Type B pancreatic cell (in vitro differentiated cells): Measurements from ENCODE around the gene DSCAM. TPM values are rescaled to one million over a fixed set of nuclear protein-coding genes. Genes with fewer than 3 reads are reported as not detected.

Source experiments
- DNase-seq: peaks from one replicate; pipeline ENCODE4 v3.0.0; 2021; ENCODE audit warnings: mixed read lengths; ENCODE audit not compliant: unreplicated experiment; ENCODE audit errors: extremely low spot score
- H3K27ac Mint-ChIP-seq: 2 replicates; pipeline ENCODE4 v1.8.0; 2021; ENCODE audit warnings: mild to moderate bottlenecking, mixed read lengths
- H3K27me3 Mint-ChIP-seq: 2 replicates; pipeline ENCODE4 v1.8.0; 2021; ENCODE audit warnings: mixed read lengths
- H3K36me3 Mint-ChIP-seq: 2 replicates; pipeline ENCODE4 v1.8.0; 2021; ENCODE audit warnings: mixed read lengths
- H3K4me1 Mint-ChIP-seq: one replicate; pipeline ENCODE4 v1.8.0; 2021; ENCODE audit warnings: mixed read lengths; ENCODE audit not compliant: unreplicated experiment
- H3K4me3 Mint-ChIP-seq: 2 replicates; pipeline ENCODE4 v1.8.0; 2021; ENCODE audit warnings: mild to moderate bottlenecking, mixed read lengths
- H3K9me3 Mint-ChIP-seq: 2 replicates; pipeline ENCODE4 v1.8.0; 2021; ENCODE audit warnings: mixed read lengths
- CTCF ChIP-seq: fragments of 200-600 bp; sonication (generic); conservative IDR thresholded peaks from 2 replicates; pipeline ENCODE4 v1.5.0; 2021; ENCODE audit warnings: antibody characterized with exemption, mild to moderate bottlenecking
- total RNA-seq: library from RNA; stranded (reverse); gene quantifications from 2 replicates; pipeline ENCODE4 v1.2.1, GENCODE V29; 2021; ENCODE audit warnings: low replicate concordance

Gene DSCAM
- total RNA-seq, 1 donor from 2014 or later: 1.4 TPM

GRCh38 chr21:40754466-40754865 lies 92.5 kb downstream of the DSCAM start:
- no peaks in the 10 kb centered on the region for H3K9me3 Mint-ChIP-seq
- H3K27ac Mint-ChIP-seq: no peak overlapping the region
- no peak for TF ChIP-seq CTCF
- no peaks in the 10 kb centered on the region for H3K27me3 Mint-ChIP-seq
- DNase-seq: no peak
- no peaks in the 10 kb centered on the region for H3K36me3 Mint-ChIP-seq
- no peak overlapping the region for H3K4me3 Mint-ChIP-seq
- H3K4me1 Mint-ChIP-seq: no peaks in the 10 kb centered on the region

- H3K4me1 Mint-ChIP-seq: no peaks in the 10 kb centered on the region
- H3K9me3 Mint-ChIP-seq: no peaks in the 10 kb centered on the region
- no peak for TF ChIP-seq CTCF
- DNase-seq: no peak
- H3K4me3 Mint-ChIP-seq: no peak overlapping the region
- H3K36me3 Mint-ChIP-seq: no peaks in the 10 kb centered on the region
- H3K27me3 Mint-ChIP-seq: no peaks in the 10 kb centered on the region
- no peak overlapping the region for H3K27ac Mint-ChIP-seq
Observed at GRCh38 chr21:40753756-40754155, 93.2 kb downstream of the DSCAM start.

GRCh38 chr21:40752125-40752524 lies 94.8 kb downstream of the DSCAM start:
- TF ChIP-seq CTCF: no peak
- Mint-ChIP-seq H3K27ac (no peak overlapping the region), H3K4me3 (no peak overlapping the region), H3K27me3 (no peaks in the 10 kb centered on the region), H3K4me1 (no peaks in the 10 kb centered on the region), H3K9me3 (no peaks in the 10 kb centered on the region), H3K36me3 (no peaks in the 10 kb centered on the region)
- no peak for DNase-seq

- Mint-ChIP-seq H3K4me1 (no peaks in the 10 kb centered on the region), H3K4me3 (no peak overlapping the region), H3K27me3 (no peaks in the 10 kb centered on the region), H3K36me3 (no peaks in the 10 kb centered on the region), H3K27ac (no peak overlapping the region), H3K9me3 (no peaks in the 10 kb centered on the region)
- TF ChIP-seq CTCF: no peak
- DNase-seq: no peak
Observed at GRCh38 chr21:40751221-40751620, 95.7 kb downstream of the DSCAM start.

- Mint-ChIP-seq H3K4me1 (no peaks in the 10 kb centered on the region), H3K27ac (no peak overlapping the region), H3K27me3 (no peaks in the 10 kb centered on the region), H3K36me3 (no peaks in the 10 kb centered on the region), H3K4me3 (no peak overlapping the region), H3K9me3 (no peaks in the 10 kb centered on the region)
- DNase-seq: no peak
- TF ChIP-seq CTCF: no peak
Observed at GRCh38 chr21:40736145-40736544, 110.8 kb downstream of the DSCAM start.

GRCh38 chr21:40733024-40733397 lies 113.9 kb downstream of the DSCAM start:
- H3K4me1 Mint-ChIP-seq: peaks cover 12% of the 10 kb centered on the region
- no peak overlapping the region for H3K4me3 Mint-ChIP-seq
- no peaks in the 10 kb centered on the region for H3K9me3 Mint-ChIP-seq
- H3K27ac Mint-ChIP-seq: no peak overlapping the region
- DNase-seq: no peak
- no peaks in the 10 kb centered on the region for H3K36me3 Mint-ChIP-seq
- H3K27me3 Mint-ChIP-seq: no peaks in the 10 kb centered on the region
- no peak for TF ChIP-seq CTCF
